GM23248 (cell line): ENCODE results near the gene ASCL2. TPM values are rescaled to one million over a fixed set of nuclear protein-coding genes. Genes with fewer than 3 reads are reported as not detected.

Source experiments
- DNase-seq: peaks from one replicate; pipeline ENCODE4 v3.0.0-alpha.2; 2015
- H2AFZ ChIP-seq: fragments of 200-600 bp; sonication (generic); 2 replicates; pipeline ENCODE4 v1.6.1; 2016; ENCODE audit warnings: antibody characterized with exemption
- H3F3A ChIP-seq: fragments of 200-600 bp; sonication (generic); 2 replicates; pipeline ENCODE4 v1.6.1; 2016; ENCODE audit warnings: mild to moderate bottlenecking, antibody characterized with exemption, mixed run types; ENCODE audit not compliant: insufficient read depth
- H3K27ac ChIP-seq: fragments of 200-600 bp; sonication (generic); 2 replicates; pipeline ENCODE4 v1.5.1; 2016; ENCODE audit warnings: mild to moderate bottlenecking
- H3K27me3 ChIP-seq: fragments of 200-600 bp; sonication (generic); replicated peaks from 2 replicates; pipeline ENCODE4 v1.6.1; 2016; ENCODE audit warnings: mild to moderate bottlenecking; ENCODE audit not compliant: insufficient read depth
- H3K36me3 ChIP-seq: fragments of 200-600 bp; sonication (generic); 2 replicates; pipeline ENCODE4 v1.6.1; 2016; ENCODE audit warnings: low read depth, mild to moderate bottlenecking
- H3K4me1 ChIP-seq: fragments of 200-600 bp; sonication (generic); 2 replicates; pipeline ENCODE4 v1.6.1; 2016; ENCODE audit warnings: mild to moderate bottlenecking; ENCODE audit not compliant: insufficient read depth
- H3K4me2 ChIP-seq: fragments of 200-600 bp; sonication (generic); one replicate; pipeline ENCODE4 v1.6.1; 2016; ENCODE audit warnings: mild to moderate bottlenecking; ENCODE audit not compliant: unreplicated experiment
- H3K4me3 ChIP-seq: fragments of 200-600 bp; sonication (generic); 2 replicates; pipeline ENCODE4 v1.5.1; 2016; ENCODE audit warnings: mild to moderate bottlenecking
- H3K79me2 ChIP-seq: fragments of 200-600 bp; sonication (generic); 2 replicates; pipeline ENCODE4 v1.6.1; 2016; ENCODE audit warnings: mild to moderate bottlenecking; ENCODE audit not compliant: insufficient read depth
- H3K9ac ChIP-seq: fragments of 200-600 bp; sonication (generic); 2 replicates; pipeline ENCODE4 v1.6.1; 2016; ENCODE audit warnings: mild to moderate bottlenecking
- H3K9me2 ChIP-seq: fragments of 200-600 bp; sonication (generic); 2 replicates; pipeline ENCODE4 v1.6.1; 2016; ENCODE audit warnings: mixed run types, mild to moderate bottlenecking, moderate library complexity; ENCODE audit not compliant: insufficient read depth
- H3K9me3 ChIP-seq: fragments of 200-600 bp; sonication (generic); one replicate; pipeline ENCODE4 v1.6.1; 2017; ENCODE audit warnings: low read depth
- H4K20me1 ChIP-seq: fragments of 200-600 bp; sonication (generic); 2 replicates; pipeline ENCODE4 v1.6.0; 2016; ENCODE audit not compliant: insufficient read depth
- EZH2 ChIP-seq: fragments of 200-600 bp; sonication (generic); IDR thresholded peaks from 2 replicates; pipeline ENCODE4 v1.6.1; 2018; ENCODE audit warnings: antibody characterized with exemption, mild to moderate bottlenecking; ENCODE audit not compliant: insufficient read depth, poor library complexity, severe bottlenecking
- EZH2phosphoT487 ChIP-seq: fragments of 200-600 bp; sonication (generic); IDR thresholded peaks from 2 replicates; pipeline ENCODE4 v1.6.1; 2018; ENCODE audit warnings: antibody characterized with exemption, moderate library complexity, mild to moderate bottlenecking, low read depth; ENCODE audit not compliant: insufficient read depth
- WGBS, 2 experiments: methylation state at CpG; one replicate each; pipeline ENCODE4 v1.1.6; 2015 to 2017; ENCODE audit warnings: low lambda C conversion rate in 2 of 2, low coverage in 1 of 2; ENCODE audit errors: missing lambda C conversion rate in 2 of 2; 5-methylcytosine and 5-hydroxymethylcytosine counted together
- in situ Hi-C: fragments of 300-500 bp; cut with MboI; formaldehyde crosslinking; loops from 2 replicates; pipeline ENCODE4 v1.15.0; 2020
- polyA plus RNA-seq: library from polyadenylated mRNA; unstranded; fragments of >200 nt; fragmentation: Nextera tagmentation; extraction: Ambion mirVana; gene quantifications from 2 replicates; pipeline ENCODE4 v1.2.1, GENCODE V29; 2016
- total RNA-seq: library from RNA; depleted of rRNA; stranded (reverse); fragments of >200 nt; shearing (Covaris generic); gene quantifications from 2 replicates; pipeline ENCODE4 v1.2.3, GENCODE V29; 2014

The ASCL2 gene
- total and polyA plus RNA-seq, 2 experiments from 2014 or later: not detected

DNA sequence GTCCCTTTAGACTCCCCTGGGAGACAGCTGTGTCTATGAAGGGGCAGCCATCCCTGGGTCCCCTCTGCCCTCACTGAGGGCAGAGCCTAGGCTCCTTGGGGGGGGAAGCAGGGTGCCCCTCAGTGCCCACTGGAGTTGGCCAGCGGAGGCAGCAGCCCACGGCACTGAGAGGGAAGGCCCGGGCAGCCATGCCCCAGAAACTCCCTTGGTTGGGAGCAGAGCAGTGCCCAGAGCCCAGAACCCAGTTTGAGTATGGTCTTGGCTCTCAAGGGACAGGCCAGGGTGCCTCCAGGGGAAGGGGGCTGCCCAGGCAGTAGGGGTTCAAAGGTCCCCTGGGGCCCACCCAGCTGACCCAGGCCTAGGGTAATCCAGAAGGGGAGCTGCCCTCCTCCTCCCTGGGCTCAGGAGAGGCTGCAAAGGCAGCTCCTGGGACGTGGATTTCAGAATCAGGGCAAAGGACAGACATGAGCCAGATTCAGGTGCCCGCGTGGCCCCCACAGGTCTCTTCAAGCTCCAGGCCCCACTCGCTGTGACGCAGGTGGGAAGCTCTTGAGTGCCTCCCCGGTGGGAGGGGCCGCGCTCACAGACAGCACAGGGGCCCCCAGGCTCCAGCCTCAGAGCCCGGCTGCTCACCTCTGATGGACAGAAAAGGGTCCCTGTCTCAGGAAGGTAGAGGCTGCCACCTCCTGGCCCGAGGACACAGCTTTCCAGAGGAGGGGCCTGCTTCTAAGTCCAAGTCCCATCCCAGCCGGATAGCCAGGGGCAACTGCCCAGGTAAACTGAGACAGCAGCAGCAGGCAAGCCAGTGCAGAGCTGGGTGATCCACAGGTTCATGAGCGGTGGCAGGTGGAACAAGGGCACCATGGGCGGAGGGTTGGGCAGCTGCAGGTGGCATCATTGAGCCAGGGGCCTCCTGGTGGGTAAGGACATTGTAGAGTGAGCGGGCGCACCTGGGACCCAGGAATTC lies 28.7 kb upstream of the ASCL2 start:
- in situ Hi-C loops: loop anchor here (10.0 to 25.0 kb wide), 2 partner anchors 112 to 126 kb away; no protein-coding TSS in a partner anchor
- Histone ChIP-seq H3K9ac (no peak overlapping the region), H3K9me3 (no peaks in the 10 kb centered on the region), H3K27ac (no peak overlapping the region), H3K4me2 (no peak overlapping the region), H3K4me1 (no peaks in the 10 kb centered on the region), H3K4me3 (no peak overlapping the region), H4K20me1 (no peaks in the 10 kb centered on the region), H3K9me2 (no peaks in the 10 kb centered on the region), H2AFZ (no peak overlapping the region), H3K79me2 (no peaks in the 10 kb centered on the region), H3K36me3 (no peaks in the 10 kb centered on the region), H3F3A (no peaks in the 10 kb centered on the region), H3K27me3 (peaks cover 6% of the 10 kb centered on the region; the same call in 1 of the 2 replicates)
- WGBS, 2 experiments: 52 to 55% methylated on average over 17 to 18 of the region's 18 CpGs
- TF ChIP-seq EZH2phosphoT487: no peak
- TF ChIP-seq EZH2: no peak
- no peak for DNase-seq

GRCh38 chr11:2298131-2298794 lies 27.9 kb upstream of the ASCL2 start:
- no peaks in the 10 kb centered on the region for H3K4me1 ChIP-seq
- TF ChIP-seq EZH2phosphoT487: no peak
- no peak for TF ChIP-seq EZH2
- WGBS, 2 experiments: 43 to 47% methylated on average over 14 of the region's 14 CpGs

GRCh38 chr11:2297623-2298030 lies 27.2 kb upstream of the ASCL2 start:
- in situ Hi-C loops: loop anchor here (10.0 to 25.0 kb wide), 2 partner anchors 110 to 127 kb away; no protein-coding TSS in a partner anchor
- Histone ChIP-seq H3K27me3 (peaks cover 6% of the 10 kb centered on the region; the same call in 1 of the 2 replicates), H4K20me1 (no peaks in the 10 kb centered on the region), H3K79me2 (no peaks in the 10 kb centered on the region), H3K36me3 (no peaks in the 10 kb centered on the region), H3K9ac (no peak overlapping the region), H2AFZ (no peak overlapping the region), H3K4me2 (no peak overlapping the region), H3K4me1 (no peaks in the 10 kb centered on the region), H3F3A (no peaks in the 10 kb centered on the region), H3K9me3 (no peaks in the 10 kb centered on the region), H3K27ac (no peak overlapping the region), H3K9me2 (no peaks in the 10 kb centered on the region), H3K4me3 (no peak overlapping the region)
- no peak for DNase-seq
- no peak for TF ChIP-seq EZH2phosphoT487
- no peak for TF ChIP-seq EZH2
- WGBS, 2 experiments: 5 to 7% methylated on average over 1 of the region's 1 CpG

More at GRCh38 chr11:2298131-2298794, 27.9 kb upstream of the ASCL2 start:
- H3K9me2 ChIP-seq: no peaks in the 10 kb centered on the region
- DNase-seq: no peak
- no peak overlapping the region for H3K4me3 ChIP-seq
- H3K27me3 ChIP-seq: peaks cover 6% of the 10 kb centered on the region; the same call in 1 of the 2 replicates
- no peaks in the 10 kb centered on the region for H3F3A ChIP-seq
- H3K9me3 ChIP-seq: no peaks in the 10 kb centered on the region
- H3K36me3 ChIP-seq: no peaks in the 10 kb centered on the region
- no peak overlapping the region for H3K27ac ChIP-seq
- no peak overlapping the region for H3K9ac ChIP-seq
- H2AFZ ChIP-seq: no peak overlapping the region
- no peaks in the 10 kb centered on the region for H4K20me1 ChIP-seq
- no peaks in the 10 kb centered on the region for H3K79me2 ChIP-seq
- in situ Hi-C loops: loop anchor here (10.0 to 25.0 kb wide), 2 partner anchors 111 to 127 kb away; no protein-coding TSS in a partner anchor
- no peak overlapping the region for H3K4me2 ChIP-seq

GRCh38 chr11:2296913-2297622 lies 26.7 kb upstream of the ASCL2 start:
- Histone ChIP-seq H3K4me1 (no peaks in the 10 kb centered on the region), H3K27ac (no peak overlapping the region), H2AFZ (no peak overlapping the region), H3K4me3 (no peak overlapping the region), H3K9me2 (no peaks in the 10 kb centered on the region), H3F3A (no peaks in the 10 kb centered on the region), H4K20me1 (no peaks in the 10 kb centered on the region), H3K36me3 (no peaks in the 10 kb centered on the region), H3K79me2 (no peaks in the 10 kb centered on the region), H3K4me2 (no peak overlapping the region), H3K27me3 (peaks cover 6% of the 10 kb centered on the region; the same call in 1 of the 2 replicates), H3K9ac (no peak overlapping the region), H3K9me3 (no peaks in the 10 kb centered on the region)
- in situ Hi-C loops: loop anchor here (10.0 to 25.0 kb wide), 2 partner anchors 110 to 128 kb away; no protein-coding TSS in a partner anchor
- TF ChIP-seq EZH2 (no peak), EZH2phosphoT487 (no peak)
- WGBS, 2 experiments: 52 to 59% methylated on average over 10 to 11 of the region's 13 CpGs
- DNase-seq: no peak
